CD4-positive, alpha-beta T cell treated with Interleukin-6 for 4 hours (primary cell): ENCODE results near the gene CCNL2.
"Not testable (repeated sequence)": the region's sequence is repeated elsewhere in the genome, so short reads cannot be mapped to it uniquely, and the experiment has no call there.

Source experiments
- DNase-seq: peaks from one replicate; pipeline ENCODE4 v3.0.0-alpha.2; 2020; ENCODE audit warnings: mixed read lengths

Gene CCNL2

GRCh38 chr1:1399872-1400575, 889 bp upstream of the CCNL2 start:
- DNase-seq = no peak

GRCh38 chr1:1398677-1399186, 403 bp downstream of the CCNL2 start:
- no peak for DNase-seq

GRCh38 chr1:1397839-1398523, 1.2 kb downstream of the CCNL2 start:
- no peak for DNase-seq

- DNase-seq = no peak
Observed at GRCh38 chr1:1395166-1395565, 4.0 kb downstream of the CCNL2 start.

- no peak for DNase-seq
Observed at GRCh38 chr1:1394116-1394515, 5.0 kb downstream of the CCNL2 start.

- no peak for DNase-seq
Observed at GRCh38 chr1:1393428-1393827, 5.7 kb downstream of the CCNL2 start.

- no peak for DNase-seq
Observed at GRCh38 chr1:1393014-1393413, 6.1 kb downstream of the CCNL2 start.

- DNase-seq = no peak
Observed at GRCh38 chr1:1391225-1391624, 7.9 kb downstream of the CCNL2 start.

- no peak for DNase-seq
Observed at GRCh38 chr1:1390675-1391074, 8.5 kb downstream of the CCNL2 start.

GRCh38 chr1:1388078-1388472, 11.1 kb downstream of the CCNL2 start:
- DNase-seq = no peak

- DNase-seq = no peak
Observed at GRCh38 chr1:1387098-1388077, 11.7 kb downstream of the CCNL2 start.

GRCh38 chr1:1385931-1386330, 13.2 kb downstream of the CCNL2 start:
- no peak for DNase-seq

- not testable (repeated sequence) for DNase-seq
Observed at GRCh38 chr1:1385339-1385738, 13.8 kb downstream of the CCNL2 start.

GRCh38 chr1:1381294-1381693, 17.8 kb downstream of the CCNL2 start:
- DNase-seq = no peak

GRCh38 chr1:1380860-1381259, 18.3 kb downstream of the CCNL2 start:
- no peak for DNase-seq

- no peak for DNase-seq
Observed at GRCh38 chr1:1377540-1378205, 21.5 kb downstream of the CCNL2 start.

- DNase-seq = no peak
Observed at GRCh38 chr1:1376551-1377226, 22.4 kb downstream of the CCNL2 start.

GRCh38 chr1:1374929-1375662, 24.0 kb downstream of the CCNL2 start, which contains the start of gene AURKAIP1:
Gene AURKAIP1, minus strand, starts transcription at chr1:1375207. Its CDS starts 451 bp downstream, at chr1:1374756.
- DNase-seq = peak; percentile 96

GRCh38 chr1:1374589-1374928, 24.6 kb downstream of the CCNL2 start:
- peak; percentile 15 for DNase-seq

- no peak for DNase-seq
Observed at GRCh38 chr1:1373815-1374588, 25.1 kb downstream of the CCNL2 start.
